Karpas-422 (cell line): ENCODE measurements around the gene NDN. TPM values are rescaled to one million over a fixed set of nuclear protein-coding genes. Genes with fewer than 3 reads are reported as not detected.
A peak's percentile ranks its signal among the peaks of the same experiment; 100 is the strongest.

Experiments used
- DNase-seq: peaks from one replicate; pipeline ENCODE4 v3.0.0-alpha.2; 2015
- H2AFZ ChIP-seq: fragments of 200-600 bp; sonication (generic); 2 replicates; pipeline ENCODE4 v1.6.1; 2014; ENCODE audit warnings: antibody characterized with exemption, low read length, mixed read lengths
- H3K27ac ChIP-seq: fragments of 200-600 bp; sonication (generic); 2 replicates; pipeline ENCODE4 v1.5.1; 2014; ENCODE audit warnings: mild to moderate bottlenecking, low read length, moderate library complexity
- H3K27me3 ChIP-seq: fragments of 200-600 bp; sonication (generic); 2 replicates; pipeline ENCODE4 v1.6.1; 2014; ENCODE audit warnings: low read length, mixed read lengths
- H3K36me3 ChIP-seq: fragments of 200-600 bp; sonication (generic); 2 replicates; pipeline ENCODE4 v1.6.1; 2014; ENCODE audit warnings: low read length, mixed read lengths; ENCODE audit not compliant: insufficient read depth
- H3K4me1 ChIP-seq: fragments of 200-600 bp; sonication (generic); 2 replicates; pipeline ENCODE4 v1.6.1; 2014; ENCODE audit warnings: mild to moderate bottlenecking, low read length, mixed read lengths
- H3K4me2 ChIP-seq: fragments of 200-600 bp; sonication (generic); 2 replicates; pipeline ENCODE4 v1.6.1; 2014; ENCODE audit warnings: low read length, low read depth, mild to moderate bottlenecking; ENCODE audit not compliant: poor library complexity, severe bottlenecking
- H3K4me3 ChIP-seq: fragments of 200-600 bp; sonication (generic); 2 replicates; pipeline ENCODE4 v1.5.1; 2014; ENCODE audit warnings: mild to moderate bottlenecking, antibody characterized with exemption, low read length, mixed read lengths
- H3K79me2 ChIP-seq: fragments of 200-600 bp; sonication (generic); 2 replicates; pipeline ENCODE4 v1.6.1; 2014; ENCODE audit warnings: mild to moderate bottlenecking, low read length, mixed read lengths
- H3K9ac ChIP-seq: fragments of 200-600 bp; sonication (generic); 2 replicates; pipeline ENCODE4 v1.6.0; 2014; ENCODE audit warnings: low read length
- H3K9me2 ChIP-seq: fragments of 200-600 bp; sonication (generic), shearing (Covaris generic); replicated peaks from 2 replicates; pipeline ENCODE4 v1.6.0; 2014; ENCODE audit warnings: mild to moderate bottlenecking, low read length, moderate library complexity; ENCODE audit not compliant: insufficient read depth
- H3K9me3 ChIP-seq: fragments of 300-700, 200-600 bp; sonication (generic); 2 replicates; pipeline ENCODE4 v1.6.1; 2014; ENCODE audit warnings: low read length, mixed read lengths
- H4K20me1 ChIP-seq: fragments of 200-600 bp; sonication (generic); 2 replicates; pipeline ENCODE4 v1.6.1; 2014; ENCODE audit warnings: mild to moderate bottlenecking, antibody characterized with exemption, low read length, low read depth; ENCODE audit not compliant: insufficient read depth
- total RNA-seq: library from RNA; depleted of rRNA; stranded (reverse); fragments of >200 nt; shearing (Covaris generic); gene quantifications from 2 replicates; pipeline ENCODE4 v1.2.3, GENCODE V29; 2014; ENCODE audit warnings: low replicate concordance; rRNA removed

The NDN gene
- total RNA-seq, 1 experiment from 2014 or later = not detected

- H2AFZ ChIP-seq = no peak overlapping the region
- DNase-seq = no peak
- H3K9me2 ChIP-seq = no peaks in the 10 kb centered on the region
- H3K4me3 ChIP-seq = no peak overlapping the region
- no peaks in the 10 kb centered on the region for H3K4me1 ChIP-seq
- H3K4me2 ChIP-seq = no peak overlapping the region
- no peaks in the 10 kb centered on the region for H3K79me2 ChIP-seq
- no peak overlapping the region for H3K27ac ChIP-seq
- H3K9ac ChIP-seq = no peak overlapping the region
- H3K36me3 ChIP-seq = no peaks in the 10 kb centered on the region
- H3K9me3 ChIP-seq = peaks cover 2% of the 10 kb centered on the region; the same call in 1 of the 2 replicates
- H3K27me3 ChIP-seq = no peaks in the 10 kb centered on the region
- no peaks in the 10 kb centered on the region for H4K20me1 ChIP-seq
Observed at GRCh38 chr15:23646165-23647000, 40.7 kb downstream of the NDN start.

- Histone ChIP-seq H3K9me2 (no peaks in the 10 kb centered on the region), H3K9me3 (peaks cover 2% of the 10 kb centered on the region; the same call in 1 of the 2 replicates), H3K27me3 (no peaks in the 10 kb centered on the region), H3K27ac (no peak overlapping the region), H2AFZ (no peak overlapping the region), H4K20me1 (no peaks in the 10 kb centered on the region), H3K4me3 (no peak overlapping the region), H3K36me3 (no peaks in the 10 kb centered on the region), H3K4me2 (no peak overlapping the region), H3K9ac (no peak overlapping the region), H3K4me1 (no peaks in the 10 kb centered on the region), H3K79me2 (no peaks in the 10 kb centered on the region)
- DNase-seq = no peak
Observed at GRCh38 chr15:23645371-23646164, 41.5 kb downstream of the NDN start.

- H3K36me3 ChIP-seq = no peaks in the 10 kb centered on the region
- no peaks in the 10 kb centered on the region for H3K9me2 ChIP-seq
- no peak overlapping the region for H3K4me3 ChIP-seq
- DNase-seq = no peak
- no peak overlapping the region for H3K9ac ChIP-seq
- H3K79me2 ChIP-seq = no peaks in the 10 kb centered on the region
- no peak overlapping the region for H3K27ac ChIP-seq
- no peaks in the 10 kb centered on the region for H3K4me1 ChIP-seq
- H4K20me1 ChIP-seq = no peaks in the 10 kb centered on the region
- H3K9me3 ChIP-seq = peaks cover 2% of the 10 kb centered on the region; the same call in 1 of the 2 replicates
- no peaks in the 10 kb centered on the region for H3K27me3 ChIP-seq
- H3K4me2 ChIP-seq = no peak overlapping the region
- no peak overlapping the region for H2AFZ ChIP-seq
Observed at GRCh38 chr15:23644829-23645228, 42.3 kb downstream of the NDN start.

GRCh38 chr15:23642413-23643044 lies 44.6 kb downstream of the NDN start:
- H3K36me3 ChIP-seq = no peaks in the 10 kb centered on the region
- no peak overlapping the region for H3K4me2 ChIP-seq
- H3K4me1 ChIP-seq = no peaks in the 10 kb centered on the region
- no peak overlapping the region for H3K9ac ChIP-seq
- H3K9me2 ChIP-seq = no peaks in the 10 kb centered on the region
- peaks cover 2% of the 10 kb centered on the region; the same call in 1 of the 2 replicates for H3K9me3 ChIP-seq
- H3K79me2 ChIP-seq = no peaks in the 10 kb centered on the region
- no peaks in the 10 kb centered on the region for H4K20me1 ChIP-seq
- H3K4me3 ChIP-seq = no peak overlapping the region
- no peaks in the 10 kb centered on the region for H3K27me3 ChIP-seq
- H2AFZ ChIP-seq = no peak overlapping the region
- no peak overlapping the region for H3K27ac ChIP-seq
- peak; percentile 84 for DNase-seq

Other genes with a start within 250 kb of the NDN start
- gene GOLGA6L2, start 240.1 kb downstream of the NDN start, total RNA-seq = not detected in 2 replicates
- 10.5 and 17.2 TPM in 2 replicates for gene MKRN3, start 121.6 kb downstream of the NDN start, total RNA-seq
- not detected in 2 replicates for gene MAGEL2, start 39.4 kb downstream of the NDN start, total RNA-seq